KMS-11 (cell line): Measurements from ENCODE around the gene GABRR3.

ENCODE experiments used
- H2AFZ ChIP-seq: fragments of 200-600 bp; sonication (generic); 2 replicates; pipeline ENCODE4 v1.6.1; 2016; ENCODE audit warnings: antibody characterized with exemption, mixed run types, low read depth
- H3K27ac ChIP-seq: fragments of 200-600 bp; sonication (generic); 2 replicates; pipeline ENCODE4 v1.6.1; 2016; ENCODE audit warnings: mild to moderate bottlenecking, mixed run types
- H3K27me3 ChIP-seq: fragments of 200-600 bp; sonication (generic); 2 replicates; pipeline ENCODE4 v1.6.1; 2017; ENCODE audit warnings: mild to moderate bottlenecking, low read depth, mixed run types, moderate library complexity; ENCODE audit not compliant: insufficient read depth
- H3K36me3 ChIP-seq: fragments of 200-600 bp; sonication (generic); 2 replicates; pipeline ENCODE4 v1.6.1; 2017; ENCODE audit warnings: mild to moderate bottlenecking, mixed run types; ENCODE audit not compliant: insufficient read depth
- H3K4me1 ChIP-seq: fragments of 200-600 bp; sonication (generic); 2 replicates; pipeline ENCODE4 v1.6.1; 2016; ENCODE audit warnings: mild to moderate bottlenecking, low read depth, mixed run types; ENCODE audit not compliant: poor library complexity, severe bottlenecking
- H3K4me2 ChIP-seq: fragments of 200-600 bp; sonication (generic); 2 replicates; pipeline ENCODE4 v1.7.0; 2016; ENCODE audit warnings: mild to moderate bottlenecking, mixed run types
- H3K4me3 ChIP-seq: fragments of 200-600 bp; sonication (generic); IDR thresholded peaks from 2 replicates; pipeline ENCODE4 v1.6.1; 2017; ENCODE audit warnings: low read depth, low read length, mixed read lengths; ENCODE audit not compliant: insufficient read depth
- H3K79me2 ChIP-seq: fragments of 200-600 bp; sonication (generic); 2 replicates; pipeline ENCODE4 v1.6.1; 2016; ENCODE audit warnings: low read depth, mixed run types; ENCODE audit not compliant: insufficient read depth
- H3K9ac ChIP-seq: fragments of 200-600 bp; sonication (generic); 2 replicates; pipeline ENCODE4 v1.6.1; 2016; ENCODE audit warnings: mild to moderate bottlenecking, mixed run types
- H4K20me1 ChIP-seq: fragments of 200-600 bp; sonication (generic); 2 replicates; pipeline ENCODE4 v1.6.1; 2016; ENCODE audit warnings: mild to moderate bottlenecking, mixed run types; ENCODE audit not compliant: insufficient read depth
- TF ChIP-seq, protein P1 (sequence below): fragments of 200-600 bp; sonication (generic); conservative IDR thresholded peaks from 2 replicates; pipeline ENCODE4 v1.6.1; 2017; ENCODE audit warnings: low read depth, mild to moderate bottlenecking, antibody characterized with exemption, low read length, moderate library complexity, mixed read lengths

GABRR3 gene

GRCh38 chr3:98035208-98035607 lies at the start of gene GABRR3:
TSS of gene GABRR3 (minus strand) at chr3:98035315. CDS start at chr3:98034987, 328 bp downstream.
- H3K4me1 ChIP-seq: no peaks in the 10 kb centered on the region
- TF ChIP-seq, protein P1, sequence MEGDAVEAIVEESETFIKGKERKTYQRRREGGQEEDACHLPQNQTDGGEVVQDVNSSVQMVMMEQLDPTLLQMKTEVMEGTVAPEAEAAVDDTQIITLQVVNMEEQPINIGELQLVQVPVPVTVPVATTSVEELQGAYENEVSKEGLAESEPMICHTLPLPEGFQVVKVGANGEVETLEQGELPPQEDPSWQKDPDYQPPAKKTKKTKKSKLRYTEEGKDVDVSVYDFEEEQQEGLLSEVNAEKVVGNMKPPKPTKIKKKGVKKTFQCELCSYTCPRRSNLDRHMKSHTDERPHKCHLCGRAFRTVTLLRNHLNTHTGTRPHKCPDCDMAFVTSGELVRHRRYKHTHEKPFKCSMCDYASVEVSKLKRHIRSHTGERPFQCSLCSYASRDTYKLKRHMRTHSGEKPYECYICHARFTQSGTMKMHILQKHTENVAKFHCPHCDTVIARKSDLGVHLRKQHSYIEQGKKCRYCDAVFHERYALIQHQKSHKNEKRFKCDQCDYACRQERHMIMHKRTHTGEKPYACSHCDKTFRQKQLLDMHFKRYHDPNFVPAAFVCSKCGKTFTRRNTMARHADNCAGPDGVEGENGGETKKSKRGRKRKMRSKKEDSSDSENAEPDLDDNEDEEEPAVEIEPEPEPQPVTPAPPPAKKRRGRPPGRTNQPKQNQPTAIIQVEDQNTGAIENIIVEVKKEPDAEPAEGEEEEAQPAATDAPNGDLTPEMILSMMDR: no peak

GRCh38 chr3:98073486-98073885 lies 38.4 kb upstream of the GABRR3 start:
- TF ChIP-seq, protein P1: no peak

More at GRCh38 chr3:98035208-98035607, at the start of gene GABRR3:
- H4K20me1 ChIP-seq: no peaks in the 10 kb centered on the region
- H3K27ac ChIP-seq: no peak within 1 kb of the TSS
- H3K9ac ChIP-seq: no peak within 1 kb of the TSS
- H3K27me3 ChIP-seq: no peaks in the 10 kb centered on the region
- no peaks in the 10 kb centered on the region for H3K36me3 ChIP-seq
- H3K4me3 ChIP-seq: no peak within 1 kb of the TSS
- no peak within 1 kb of the TSS for H3K4me2 ChIP-seq
- no peak within 1 kb of the TSS for H2AFZ ChIP-seq
- no peaks in the 10 kb centered on the region for H3K79me2 ChIP-seq

DNA sequence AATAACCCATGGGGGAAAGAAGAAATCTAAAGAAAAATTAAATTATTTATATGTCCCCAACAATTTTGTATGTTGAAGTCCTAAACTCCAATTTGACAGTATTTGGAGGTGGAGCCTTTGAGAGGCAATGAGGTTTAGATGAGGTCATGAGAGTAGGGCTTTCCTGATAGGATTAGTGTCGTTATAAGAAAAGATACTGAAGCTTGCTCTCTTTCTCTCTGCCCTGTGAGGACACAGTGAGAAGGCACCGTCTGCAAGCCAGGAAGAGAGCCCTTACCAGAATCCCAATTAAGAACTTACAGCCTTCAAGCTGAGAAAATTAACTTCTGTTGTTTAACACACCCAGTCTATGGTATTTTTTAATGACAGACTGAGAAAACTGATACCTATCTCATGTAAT lies 35.7 kb upstream of the GABRR3 start:
- no peaks in the 10 kb centered on the region for H3K36me3 ChIP-seq

More at GRCh38 chr3:98073486-98073885, 38.4 kb upstream of the GABRR3 start:
- H3K9ac ChIP-seq: no peak overlapping the region
- H3K27ac ChIP-seq: no peak overlapping the region
- H3K27me3 ChIP-seq: no peaks in the 10 kb centered on the region
- no peak overlapping the region for H2AFZ ChIP-seq
- no peak overlapping the region for H3K4me2 ChIP-seq
- H3K4me1 ChIP-seq: no peaks in the 10 kb centered on the region
- no peaks in the 10 kb centered on the region for H3K36me3 ChIP-seq
- no peak overlapping the region for H3K4me3 ChIP-seq
- no peaks in the 10 kb centered on the region for H4K20me1 ChIP-seq
- H3K79me2 ChIP-seq: no peaks in the 10 kb centered on the region

GRCh38 chr3:98068824-98069223 lies 33.7 kb upstream of the GABRR3 start:
- H3K9ac ChIP-seq: no peak overlapping the region
- no peak overlapping the region for H3K4me3 ChIP-seq
- no peaks in the 10 kb centered on the region for H4K20me1 ChIP-seq
- no peaks in the 10 kb centered on the region for H3K36me3 ChIP-seq
- H3K4me1 ChIP-seq: no peaks in the 10 kb centered on the region
- no peaks in the 10 kb centered on the region for H3K79me2 ChIP-seq
- H2AFZ ChIP-seq: no peak overlapping the region
- TF ChIP-seq, protein P1: no peak; the same call in 1 of the 2 replicates
- H3K27ac ChIP-seq: no peak overlapping the region
- no peak overlapping the region for H3K4me2 ChIP-seq
- H3K27me3 ChIP-seq: no peaks in the 10 kb centered on the region

More for the DNA sequence above, 35.7 kb upstream of the GABRR3 start:
- no peaks in the 10 kb centered on the region for H3K4me1 ChIP-seq
- no peak overlapping the region for H3K9ac ChIP-seq
- H3K4me3 ChIP-seq: no peak overlapping the region
- no peak overlapping the region for H3K4me2 ChIP-seq
- no peaks in the 10 kb centered on the region for H3K27me3 ChIP-seq
- H3K79me2 ChIP-seq: no peaks in the 10 kb centered on the region
- no peak overlapping the region for H3K27ac ChIP-seq
- no peaks in the 10 kb centered on the region for H4K20me1 ChIP-seq
- no peak overlapping the region for H2AFZ ChIP-seq
- TF ChIP-seq, protein P1: no peak
